ENCODE results near the gene FBXL14.

FBXL14 gene

GRCh38 chr12:1551496-1551895, 42.9 kb downstream of the FBXL14 start:
- no peak for TF ChIP-seq Cebpa-rat (IDR thresholded peaks at IDR 0.05)
- Histone ChIP-seq H3K9ac (no peak overlapping the region), H3K9me3 (replicated peaks in 1 of 11) (peaks cover 10 to 43% (median 26%) of the 10 kb centered on the region in 11 experiments; a peak in 20 of 22 replicates)

GRCh38 chr12:1546931-1547640, 47.3 kb downstream of the FBXL14 start:
- H4K20me1 ChIP-seq = no peaks in the 10 kb centered on the region
- peaks cover 5 to 30% (median 12%) of the 10 kb centered on the region in 10 experiments; a peak in 17 of 20 replicates for H3K4me1 ChIP-seq
- TF ChIP-seq Cebpa-rat (IDR thresholded peaks at IDR 0.05) = no peak
- no peaks in the 10 kb centered on the region for H3K27me3 ChIP-seq
- no peak overlapping the region for H3K9ac ChIP-seq
- peaks cover 10 to 38% (median 25%) of the 10 kb centered on the region in 11 experiments; a peak in 20 of 22 replicates for H3K9me3 ChIP-seq (replicated peaks in 1 of 11)
- no peaks in the 10 kb centered on the region for H3K36me3 ChIP-seq
- H3K4me2 ChIP-seq = peak overlapping the region in 2 of 11 experiments; percentile 2 to 45; a peak in 2 of 22 replicates
- no peak overlapping the region for H3K4me3 ChIP-seq
- no peak overlapping the region for H3K27ac ChIP-seq

More at GRCh38 chr12:1551496-1551895, 42.9 kb downstream of the FBXL14 start:
- no peak overlapping the region for H3K4me3 ChIP-seq
- peaks cover 7 to 26% (median 15%) of the 10 kb centered on the region in 10 experiments; a peak in 17 of 20 replicates for H3K4me1 ChIP-seq
- no peaks in the 10 kb centered on the region for H3K36me3 ChIP-seq
- no peak overlapping the region for H3K27ac ChIP-seq
- no peaks in the 10 kb centered on the region for H3K27me3 ChIP-seq
- H3K4me2 ChIP-seq = no peak overlapping the region
- H4K20me1 ChIP-seq = no peaks in the 10 kb centered on the region

GRCh38 chr12:1544996-1545700, 49.2 kb downstream of the FBXL14 start:
- TF ChIP-seq Cebpa-rat (IDR thresholded peaks at IDR 0.05) = no peak
- peak overlapping the region in 10 of 11 experiments; percentile 13 to 79 (median 37); a peak in 16 of 22 replicates for H3K4me2 ChIP-seq

GRCh38 chr12:1542599-1542998, 51.8 kb downstream of the FBXL14 start:
- Histone ChIP-seq H3K4me1 (peaks cover 5 to 32% (median 12%) of the 10 kb centered on the region in 10 experiments; a peak in 17 of 20 replicates), H3K27ac (no peak overlapping the region), H3K9ac (no peak overlapping the region), H4K20me1 (no peaks in the 10 kb centered on the region), H3K4me2 (no peak overlapping the region), H3K27me3 (peaks cover 0 to 26% (median 1%) of the 10 kb centered on the region in 11 experiments; a peak in 10 of 22 replicates), H3K4me3 (no peak overlapping the region), H3K36me3 (no peaks in the 10 kb centered on the region), H3K9me3 (replicated peaks in 1 of 11) (no peaks in the 10 kb centered on the region)
- TF ChIP-seq Cebpa-rat (IDR thresholded peaks at IDR 0.05) = no peak

More at GRCh38 chr12:1544996-1545700, 49.2 kb downstream of the FBXL14 start:
- H3K27ac ChIP-seq = peak overlapping the region in 1 of 11 experiments; percentile 20; a peak in 1 of 22 replicates
- no peak overlapping the region for H3K4me3 ChIP-seq
- H3K27me3 ChIP-seq = 0 out of 22 replicates have a peak, but pooled peaks cover 0 to under 1% (median 0%) of the 10 kb centered on the region in 11 experiments
- no peaks in the 10 kb centered on the region for H4K20me1 ChIP-seq
- H3K4me1 ChIP-seq = peaks cover 5 to 38% (median 12%) of the 10 kb centered on the region in 10 experiments; a peak in 17 of 20 replicates
- H3K9ac ChIP-seq = no peak overlapping the region
- H3K9me3 ChIP-seq (replicated peaks in 1 of 11) = peaks cover 4 to 20% (median 14%) of the 10 kb centered on the region in 11 experiments; a peak in 18 of 22 replicates
- no peaks in the 10 kb centered on the region for H3K36me3 ChIP-seq

GRCh38 chr12:1540690-1541089, 53.7 kb downstream of the FBXL14 start:
- H3K4me3 ChIP-seq = no peak overlapping the region
- H3K4me2 ChIP-seq = no peak overlapping the region
- TF ChIP-seq Cebpa-rat (IDR thresholded peaks at IDR 0.05) = no peak
- no peak overlapping the region for H3K27ac ChIP-seq
- peaks cover 5 to 21% (median 10%) of the 10 kb centered on the region in 10 experiments; a peak in 18 of 20 replicates for H3K4me1 ChIP-seq
- H4K20me1 ChIP-seq = peaks cover 0 to 4% (median 0%) of the 10 kb centered on the region in 11 experiments; a peak in 1 of 22 replicates
- H3K9ac ChIP-seq = no peak overlapping the region
- H3K27me3 ChIP-seq = peaks cover 0 to 45% (median 17%) of the 10 kb centered on the region in 11 experiments; a peak in 15 of 22 replicates
- no peaks in the 10 kb centered on the region for H3K9me3 ChIP-seq (replicated peaks in 1 of 11)
- no peaks in the 10 kb centered on the region for H3K36me3 ChIP-seq

GRCh38 chr12:1539135-1539534, 55.2 kb downstream of the FBXL14 start:
- TF ChIP-seq Cebpa-rat (IDR thresholded peaks at IDR 0.05) = no peak
- H3K4me2 ChIP-seq = no peak overlapping the region
- peaks cover 0 to 19% (median 9%) of the 10 kb centered on the region in 11 experiments; a peak in 12 of 22 replicates for H4K20me1 ChIP-seq
- no peak overlapping the region for H3K9ac ChIP-seq
- H3K27ac ChIP-seq = no peak overlapping the region
- peaks cover 0 to 60% (median 32%) of the 10 kb centered on the region in 11 experiments; a peak in 16 of 22 replicates for H3K27me3 ChIP-seq
- H3K4me3 ChIP-seq = no peak overlapping the region
- H3K9me3 ChIP-seq (replicated peaks in 1 of 11) = no peaks in the 10 kb centered on the region
- no peaks in the 10 kb centered on the region for H3K36me3 ChIP-seq
- peaks cover 12 to 23% (median 15%) of the 10 kb centered on the region in 10 experiments for H3K4me1 ChIP-seq

- Histone ChIP-seq H3K27ac (no peak overlapping the region), H3K9me3 (replicated peaks in 1 of 11) (no peaks in the 10 kb centered on the region), H3K9ac (no peak overlapping the region), H3K36me3 (no peaks in the 10 kb centered on the region), H3K4me2 (no peak overlapping the region), H3K4me3 (no peak overlapping the region), H4K20me1 (peaks cover 0 to 43% (median 32%) of the 10 kb centered on the region in 11 experiments; a peak in 19 of 22 replicates), H3K4me1 (peaks cover 27 to 38% (median 35%) of the 10 kb centered on the region in 10 experiments), H3K27me3 (peaks cover 19 to 83% (median 55%) of the 10 kb centered on the region in 11 experiments)
- TF ChIP-seq Cebpa-rat (IDR thresholded peaks at IDR 0.05) = no peak
Observed at GRCh38 chr12:1536817-1537216, 57.6 kb downstream of the FBXL14 start.

GRCh38 chr12:1534748-1535147, 59.6 kb downstream of the FBXL14 start:
- no peak overlapping the region for H3K27ac ChIP-seq
- peak overlapping the region; percentile 80 to 97 (median 90); a peak in 20 of 22 replicates for H3K4me2 ChIP-seq
- H3K9me3 ChIP-seq (replicated peaks in 1 of 11) = no peaks in the 10 kb centered on the region
- H3K9ac ChIP-seq = no peak overlapping the region; a peak in 1 of 22 replicates
- H3K4me3 ChIP-seq = no peak overlapping the region
- H4K20me1 ChIP-seq = peaks cover 0 to 63% (median 52%) of the 10 kb centered on the region in 11 experiments; a peak in 19 of 22 replicates
- peaks cover 39 to 100% (median 75%) of the 10 kb centered on the region in 11 experiments for H3K27me3 ChIP-seq
- H3K4me1 ChIP-seq = peaks cover 29 to 58% (median 52%) of the 10 kb centered on the region in 10 experiments
- H3K36me3 ChIP-seq = no peaks in the 10 kb centered on the region
- no peak for TF ChIP-seq Cebpa-rat (IDR thresholded peaks at IDR 0.05)
